HG03196 (cell line): Measurements from ENCODE around the gene TGOLN2.
"Not testable (repeated sequence)": the region's sequence is repeated elsewhere in the genome, so short reads cannot be mapped to it uniquely, and the experiment has no call there.

ENCODE experiments used
- ATAC-seq: cut with Tn5 transposase; IDR thresholded peaks from one replicate; pipeline ENCODE4 v1.9.1; 2021; ENCODE audit not compliant: unreplicated experiment

TGOLN2 gene

DNA sequence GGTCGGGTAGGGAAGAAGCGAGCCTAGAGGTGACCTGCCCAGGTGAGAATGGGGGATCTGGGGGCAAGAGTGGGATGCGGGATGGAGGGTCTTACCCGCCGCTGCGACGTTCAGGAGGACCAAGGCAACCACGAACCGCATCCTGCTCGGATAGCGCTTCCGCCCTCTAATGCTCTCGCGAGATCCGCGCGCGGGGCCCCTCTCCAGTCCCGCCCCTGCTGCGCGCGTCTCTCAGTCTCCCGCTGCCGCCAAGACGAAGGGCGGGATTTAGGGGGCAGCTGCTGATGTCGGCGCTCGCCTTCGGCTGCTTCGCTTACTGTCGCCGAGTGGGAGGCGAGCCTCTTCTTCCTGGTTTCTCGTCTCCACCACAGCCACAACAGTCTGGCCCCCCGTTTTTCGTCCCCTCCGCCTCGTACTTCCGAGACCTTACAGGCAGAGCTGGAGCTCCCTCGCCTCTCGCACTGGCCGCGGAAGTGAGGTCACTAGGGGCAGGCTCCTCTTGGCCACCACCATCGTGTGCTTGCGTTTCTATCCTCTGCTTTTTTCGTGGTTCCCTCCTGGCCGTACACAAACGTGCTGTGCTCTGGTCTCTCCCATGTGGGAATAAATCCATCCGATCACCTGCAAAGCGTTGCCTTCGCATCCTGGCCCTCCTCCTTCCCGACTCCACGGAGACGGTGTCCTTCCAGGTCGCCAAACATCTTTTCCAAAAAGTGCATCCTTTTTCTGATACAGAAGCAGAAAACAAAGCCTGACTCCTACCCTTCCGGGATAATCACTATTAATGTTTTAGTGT, at the start of gene TGOLN2:
Gene TGOLN2, minus strand, starts transcription at position 168 of the 796 bp plus-strand sequence. Its CDS starts 27 bp downstream, at position 141.
- ATAC-seq, result peak; percentile 82

DNA sequence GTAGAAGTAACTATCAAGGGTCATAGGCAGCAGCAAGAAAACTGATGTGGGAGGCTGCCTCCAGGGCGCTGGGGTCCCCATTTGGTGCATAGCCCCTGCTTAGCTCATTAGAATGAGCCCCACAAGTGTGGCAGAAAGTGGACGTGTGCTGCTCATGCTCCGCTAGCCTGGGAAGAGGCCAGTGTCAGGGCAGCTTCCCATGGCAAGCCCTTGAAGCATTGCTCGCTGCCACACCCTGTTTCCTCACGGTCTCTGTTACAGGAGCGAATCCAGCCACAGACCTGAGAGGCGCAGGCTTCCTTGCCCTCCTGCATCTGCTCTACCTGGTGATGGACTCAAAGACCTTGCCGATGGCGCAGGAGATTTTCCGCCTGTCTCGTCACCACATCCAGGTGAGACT, 49.3 kb upstream of the TGOLN2 start:
- ATAC-seq, result no peak

DNA sequence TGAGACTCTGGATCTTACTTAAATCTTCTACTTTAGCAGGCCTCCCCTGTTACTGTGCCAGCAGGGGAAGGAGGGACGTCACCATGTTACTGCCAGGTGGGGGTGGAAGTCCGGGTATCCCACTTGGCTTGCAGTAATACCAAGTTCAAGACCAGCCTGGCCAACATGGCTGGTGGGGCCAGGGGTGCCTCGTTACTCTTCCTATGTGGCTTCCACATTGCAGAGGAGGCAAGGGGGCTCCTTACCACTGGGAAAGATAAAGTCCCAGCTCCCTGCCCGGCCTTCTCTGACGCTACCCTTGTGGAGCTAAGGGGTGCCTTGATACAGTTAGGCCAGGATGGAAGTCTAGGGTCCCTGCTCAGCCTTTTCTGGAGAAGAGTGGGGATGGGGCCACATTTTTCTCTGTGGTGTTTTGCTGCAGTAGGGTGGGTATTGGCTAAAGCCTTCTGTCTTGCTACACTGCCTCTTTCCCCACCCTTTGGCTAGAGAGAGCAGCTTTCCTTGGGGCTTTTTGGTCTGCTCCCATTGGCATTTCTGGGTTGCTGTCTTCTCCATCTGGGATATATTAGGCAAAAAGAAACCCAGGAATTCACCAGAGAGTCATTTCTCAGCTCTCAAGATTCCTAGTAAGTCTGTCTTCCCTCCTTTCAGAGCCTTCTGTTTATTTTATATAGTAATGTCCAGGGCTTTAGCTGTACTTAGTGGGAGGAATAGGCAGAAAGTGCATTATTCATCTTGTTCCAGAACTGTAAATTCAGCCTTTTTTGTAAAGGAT, 48.7 kb upstream of the TGOLN2 start:
- ATAC-seq, result no peak

DNA sequence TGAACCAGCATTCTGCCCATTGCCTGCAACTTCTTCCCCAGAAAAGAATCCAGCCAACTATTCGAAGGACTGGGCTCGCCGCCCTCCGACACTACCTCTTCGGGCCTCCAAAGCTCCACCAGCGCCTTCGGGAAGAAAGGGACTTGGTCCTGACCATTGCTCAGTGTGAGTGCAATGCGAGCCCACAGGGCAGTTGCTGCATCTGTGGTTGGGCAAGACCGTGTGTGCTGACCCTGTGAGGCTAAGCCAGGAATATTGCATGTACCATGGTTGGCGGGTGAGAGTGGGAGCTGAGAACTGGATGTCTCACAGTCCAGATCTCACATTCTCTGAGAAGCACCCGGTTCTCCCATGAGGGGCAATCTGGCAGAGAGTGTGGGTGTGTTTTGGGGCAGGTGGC, 43.3 kb upstream of the TGOLN2 start:
- ATAC-seq, result no peak

DNA sequence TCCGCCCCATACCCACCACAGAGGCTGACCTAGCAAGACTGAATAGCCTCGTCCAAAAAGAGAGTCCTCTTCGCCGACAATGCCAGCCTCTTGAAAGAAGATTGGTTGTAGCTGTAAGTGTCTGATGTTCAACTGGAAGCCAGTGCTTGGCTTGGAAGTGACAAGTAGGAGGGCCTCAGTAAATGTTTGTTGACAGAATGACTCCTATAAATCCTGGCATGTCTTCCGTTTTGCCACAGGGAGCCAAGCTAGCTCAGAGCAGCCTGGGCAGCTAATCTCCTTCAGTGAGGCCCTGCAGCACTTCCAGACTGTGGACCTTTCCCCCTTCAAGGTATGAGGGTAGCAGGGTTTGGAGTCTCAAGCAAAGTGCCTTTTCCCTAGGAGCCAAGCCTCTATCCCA, 41.7 kb upstream of the TGOLN2 start:
- no peak for ATAC-seq

DNA sequence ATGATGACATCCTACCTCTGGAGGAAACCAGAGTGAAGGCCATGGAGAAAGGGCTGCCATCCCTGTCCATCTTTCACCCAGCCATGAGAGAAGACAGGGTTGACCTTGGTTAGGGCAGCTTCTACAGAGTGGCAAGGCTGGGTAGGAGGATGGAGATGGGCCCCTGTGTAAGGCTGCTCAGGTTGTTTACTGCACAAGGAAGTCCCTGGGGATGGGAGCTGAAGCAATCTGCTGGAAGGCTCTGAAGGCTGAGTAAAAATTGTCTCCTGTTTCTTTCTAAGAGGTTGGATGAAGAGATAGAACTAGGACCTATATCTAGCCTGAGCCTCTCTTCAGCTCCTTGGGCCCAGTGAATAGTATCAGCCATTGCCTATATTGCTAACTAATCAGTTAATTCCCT, 41.1 kb upstream of the TGOLN2 start:
- ATAC-seq, result no peak

DNA sequence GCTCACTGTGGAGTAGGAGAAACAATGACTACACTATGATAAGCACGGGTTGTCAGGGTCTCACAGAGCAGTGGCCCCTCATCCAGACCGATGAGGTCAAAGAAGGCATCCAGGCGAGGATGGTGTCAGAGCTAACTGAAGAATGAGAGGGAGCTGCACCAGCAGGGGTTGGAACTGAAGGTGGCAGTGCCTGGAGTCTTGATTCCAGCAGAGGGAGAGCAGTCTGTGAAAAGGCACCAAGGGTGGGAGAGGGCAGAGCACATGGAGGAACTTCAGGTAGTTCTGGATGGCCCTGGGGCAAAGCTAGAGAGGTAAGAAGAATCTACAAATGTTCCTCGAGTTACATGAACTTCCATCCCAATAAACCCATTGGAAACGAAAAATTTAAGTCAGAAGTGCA, 39.4 kb upstream of the TGOLN2 start:
- ATAC-seq, result no peak

DNA sequence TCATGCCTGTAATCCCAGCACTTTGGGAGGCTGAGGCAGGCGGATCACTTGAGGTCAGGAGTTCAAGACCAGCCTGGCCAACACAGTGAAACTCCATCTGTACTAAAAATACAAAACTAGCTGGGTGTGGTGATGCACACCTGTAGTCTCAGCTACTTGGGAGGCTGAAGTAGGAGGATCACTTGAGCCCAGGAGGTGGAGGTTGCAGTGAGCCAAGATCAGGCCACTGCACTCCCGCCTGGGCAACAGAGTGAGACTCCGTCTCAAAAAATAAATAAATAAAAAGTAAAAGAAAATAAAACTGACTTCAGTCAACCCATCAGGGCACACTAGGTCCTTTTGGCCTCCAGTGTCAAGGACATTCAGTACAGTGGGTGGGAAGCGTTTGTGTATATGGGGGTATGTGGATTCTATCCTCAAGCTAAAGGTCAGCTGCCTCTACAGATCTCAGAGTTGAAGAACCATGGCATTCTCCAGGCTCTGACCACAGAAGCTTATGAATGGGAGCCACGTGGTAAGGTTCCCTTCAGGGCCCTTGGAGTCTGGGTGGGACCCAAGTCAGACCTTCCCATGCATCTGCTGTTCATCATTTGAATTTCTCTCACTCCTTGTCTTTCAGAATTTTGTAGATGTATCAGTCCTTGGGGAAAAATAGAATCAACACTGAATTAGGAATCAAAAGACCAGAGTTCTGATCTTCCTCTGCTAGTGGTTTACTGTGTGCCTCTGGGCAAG, 35.0 kb upstream of the TGOLN2 start:
- not testable (repeated sequence) for ATAC-seq

DNA sequence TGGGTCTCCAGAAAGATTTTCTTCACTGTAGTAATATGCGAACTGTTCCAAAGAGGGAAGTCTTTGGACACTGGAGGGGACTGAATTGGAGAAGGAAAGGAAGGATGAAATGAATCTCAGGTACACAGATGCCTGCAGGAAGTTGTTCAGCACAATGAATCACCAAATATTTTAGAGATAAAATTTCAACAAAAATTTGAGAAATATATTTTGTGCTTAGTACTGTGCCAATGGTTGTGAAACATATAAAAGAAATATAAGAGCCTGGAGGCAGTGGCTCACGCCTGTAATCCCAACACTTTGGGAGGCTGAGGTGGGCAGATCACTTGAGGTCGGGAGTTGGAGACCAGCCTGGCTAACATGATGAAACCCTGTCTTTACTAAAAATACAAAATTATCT, 29.9 kb upstream of the TGOLN2 start:
- ATAC-seq, result no peak

DNA sequence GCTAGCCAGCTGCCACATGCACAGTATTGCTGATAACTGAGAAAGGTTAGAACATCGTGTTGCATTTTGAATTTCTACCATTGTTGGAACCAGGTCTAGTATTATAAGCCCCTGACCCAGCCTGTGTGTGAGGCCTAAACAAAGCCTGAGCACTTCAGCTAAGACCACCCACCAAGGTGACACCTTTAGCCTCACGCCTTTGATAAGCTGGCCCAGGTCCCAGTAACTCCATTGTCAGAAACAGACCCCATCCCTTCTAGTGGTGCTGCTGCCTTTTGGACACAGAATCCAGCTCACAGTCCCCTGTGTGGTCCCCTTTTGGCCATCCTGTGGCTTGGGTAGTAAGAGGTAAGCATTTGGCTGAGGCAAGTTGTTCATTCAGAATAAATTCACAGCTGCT, 28.4 kb upstream of the TGOLN2 start:
- ATAC-seq, result no peak

DNA sequence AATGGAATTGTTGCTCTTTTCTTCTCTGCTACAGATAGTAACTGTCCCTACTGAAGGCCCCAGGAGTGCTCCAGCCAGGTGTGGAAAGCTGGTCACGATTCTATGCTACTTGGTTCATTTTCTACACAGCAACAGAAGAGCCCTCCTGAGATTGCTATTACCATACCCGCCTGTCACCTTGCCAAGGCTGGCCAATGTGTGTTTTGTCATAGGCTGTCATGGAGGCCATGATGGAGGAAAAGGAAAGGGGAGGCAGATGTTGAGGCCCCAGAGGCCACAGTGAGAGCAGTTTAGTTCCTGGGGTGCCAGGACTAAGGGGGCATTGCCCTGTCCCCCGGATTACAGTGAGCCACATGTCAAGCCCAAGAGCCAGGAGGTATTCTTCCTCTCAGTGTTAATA, 27.7 kb upstream of the TGOLN2 start:
- ATAC-seq, result no peak

DNA sequence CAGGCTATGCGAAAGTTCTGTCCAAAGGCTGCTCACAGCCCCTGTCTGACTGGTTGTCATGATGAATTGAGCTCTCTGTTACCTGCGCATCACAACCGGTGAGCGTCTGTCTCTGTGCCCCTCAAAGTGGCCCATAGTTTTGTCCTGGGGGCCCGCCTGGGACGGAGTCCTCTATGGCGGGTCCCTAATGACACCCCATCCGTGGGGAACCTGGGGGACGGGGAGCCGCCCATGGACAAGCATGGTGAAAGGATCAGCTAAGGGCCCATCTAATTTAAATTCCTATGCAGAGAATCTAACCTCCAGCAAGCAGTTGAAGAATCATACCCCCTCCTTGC, 27.3 kb upstream of the TGOLN2 start:
- peak; percentile 1 for ATAC-seq

DNA sequence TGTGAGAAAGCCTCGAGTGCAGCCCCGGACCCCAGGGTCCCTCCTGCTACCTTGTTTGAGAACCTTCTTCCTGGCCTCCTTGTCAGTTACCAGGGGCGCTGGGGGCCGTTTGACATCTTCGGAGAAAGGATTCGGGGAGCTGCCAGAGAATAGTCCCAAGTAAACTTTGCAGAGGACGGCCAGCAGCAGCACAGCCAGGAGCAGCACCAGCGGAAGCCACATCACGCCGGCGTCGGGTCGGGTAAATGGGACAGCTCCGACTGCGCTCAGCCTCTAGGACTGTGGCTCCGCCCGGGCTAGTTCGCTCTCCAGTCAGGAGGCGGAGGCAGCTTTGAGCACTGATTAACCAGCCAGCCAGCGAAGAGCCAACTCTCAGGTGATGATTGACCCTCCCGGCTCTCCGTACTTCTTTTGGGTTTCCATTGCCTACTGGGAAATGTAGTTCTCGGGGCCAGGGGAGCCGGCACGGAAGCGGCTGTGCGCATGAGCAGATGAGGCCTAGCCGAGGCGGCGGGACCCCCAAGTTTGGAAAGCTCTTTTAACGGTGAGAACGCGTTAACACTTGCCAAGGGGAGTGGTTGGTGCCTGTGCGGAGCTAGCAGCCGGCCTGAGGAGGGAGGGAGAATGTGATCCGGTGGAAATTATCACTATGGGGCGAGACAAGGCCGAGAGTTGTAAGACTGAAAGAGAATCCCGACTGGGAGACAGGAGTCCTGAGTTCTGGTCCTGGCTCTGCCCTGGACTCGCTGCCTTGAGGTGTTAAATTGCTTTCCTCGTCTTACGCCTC, 26.7 kb upstream of the TGOLN2 start, which contains the start of the genes ELMOD3 and RETSAT:
Gene ELMOD3, plus strand, starts transcription at position 484 of the 787 bp plus-strand sequence. CDS start 2,430 bp downstream, outside the sequence.
Gene RETSAT, minus strand, starts transcription at position 243 of the 787 bp plus-strand sequence. Its CDS starts 21 bp downstream, at position 222.
- ATAC-seq, result peak; percentile 95

DNA sequence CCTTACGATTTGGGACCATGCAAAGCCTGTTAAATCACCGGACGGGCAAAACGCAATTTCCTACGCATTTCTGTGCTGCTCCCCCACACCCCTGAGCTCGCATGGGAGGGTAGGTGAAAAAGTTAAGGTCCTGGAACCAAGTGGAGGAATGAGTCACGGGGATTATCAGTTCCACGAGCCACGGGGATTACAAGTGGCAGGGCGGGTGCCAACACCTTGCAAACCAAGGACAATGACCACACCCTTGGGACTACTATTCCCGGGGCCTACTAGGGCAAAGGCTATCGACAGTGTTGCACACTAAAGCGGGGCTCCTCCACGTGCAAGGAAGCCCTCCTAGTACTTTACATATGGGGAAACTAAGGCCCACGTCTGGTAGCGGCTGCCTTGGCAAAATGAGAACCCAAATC, 26.1 kb upstream of the TGOLN2 start:
- peak; percentile 11 for ATAC-seq

DNA sequence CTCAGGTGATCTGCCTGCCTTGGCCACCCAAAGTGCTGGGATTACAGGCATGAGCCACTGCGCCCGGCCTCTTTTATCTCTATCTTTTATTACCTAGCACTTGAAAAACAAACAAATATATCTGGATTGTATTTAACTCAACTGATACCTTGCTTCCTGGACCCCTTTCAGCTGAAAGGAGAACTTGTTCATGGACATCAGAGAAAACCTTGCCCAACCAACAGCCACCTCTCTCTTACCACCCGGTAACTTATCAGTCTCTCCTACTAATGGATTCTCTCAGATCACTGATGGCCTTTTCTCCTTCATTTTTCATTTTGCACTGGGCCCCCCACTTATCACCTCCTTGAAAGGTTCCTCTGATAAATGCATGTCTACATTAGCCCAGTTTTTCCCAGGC, 19.8 kb upstream of the TGOLN2 start:
- no peak for ATAC-seq

DNA sequence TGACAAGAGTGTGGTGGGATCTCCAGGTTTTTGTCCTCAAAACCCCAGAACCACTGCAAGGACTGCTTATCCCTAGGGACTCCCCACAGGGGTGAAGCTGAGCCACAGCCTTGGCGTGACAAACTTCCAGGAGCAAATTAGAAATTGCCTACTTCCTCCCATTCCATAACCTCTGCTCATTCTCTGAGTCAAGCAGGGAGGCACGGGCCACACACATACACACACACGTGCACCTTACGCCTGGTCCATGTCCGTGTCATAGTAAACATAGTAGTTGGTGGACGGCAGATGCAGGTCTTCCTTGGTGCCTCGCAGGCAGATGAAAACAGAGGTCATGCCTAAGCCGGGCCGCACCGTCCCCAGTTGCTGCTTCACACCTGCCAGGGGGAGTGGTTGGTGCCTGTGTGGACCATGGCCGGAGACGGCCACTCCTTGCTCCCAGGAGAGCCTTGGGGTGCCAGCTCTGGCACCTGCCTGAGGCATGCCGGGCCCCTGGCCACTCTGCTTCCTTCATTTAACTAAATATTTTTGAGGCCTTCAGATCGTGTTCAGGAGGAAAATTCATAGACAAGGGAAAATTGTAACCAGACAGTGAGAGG, 16.7 kb upstream of the TGOLN2 start:
- ATAC-seq, result no peak

DNA sequence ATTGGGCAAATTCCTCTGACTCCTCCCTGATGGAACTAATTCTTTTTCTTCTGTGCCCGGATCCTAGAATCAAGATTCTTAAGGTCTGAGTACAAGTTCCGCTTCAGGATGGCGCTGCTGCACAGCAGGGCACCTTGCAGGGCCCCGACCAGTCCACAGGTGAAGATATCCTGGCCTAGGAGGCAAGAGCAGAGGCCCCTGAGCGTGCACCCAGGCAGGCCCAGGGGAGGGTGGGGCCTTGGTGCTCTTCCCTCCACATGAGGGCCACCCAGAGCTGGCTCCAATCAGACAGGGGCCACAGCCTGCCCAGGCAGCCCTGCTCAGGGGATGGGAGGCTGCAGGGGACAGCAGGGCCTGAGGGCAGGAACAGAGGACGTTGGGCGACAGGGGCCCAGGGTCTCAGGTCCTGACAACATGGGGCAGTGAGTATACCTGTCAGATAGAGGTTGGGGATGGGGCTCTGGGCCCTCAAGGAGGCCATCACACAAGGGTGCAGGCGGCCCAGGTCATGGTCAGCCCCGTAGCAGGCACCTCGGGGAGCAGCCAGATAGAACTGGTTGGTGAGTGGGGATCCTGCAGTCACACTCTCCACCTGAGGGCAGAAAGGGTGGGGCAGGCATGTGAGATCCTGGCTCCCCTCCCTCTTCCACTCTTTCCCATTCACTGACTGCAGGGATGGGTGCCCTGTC, 15.6 kb upstream of the TGOLN2 start:
- ATAC-seq, result not testable (repeated sequence)

DNA sequence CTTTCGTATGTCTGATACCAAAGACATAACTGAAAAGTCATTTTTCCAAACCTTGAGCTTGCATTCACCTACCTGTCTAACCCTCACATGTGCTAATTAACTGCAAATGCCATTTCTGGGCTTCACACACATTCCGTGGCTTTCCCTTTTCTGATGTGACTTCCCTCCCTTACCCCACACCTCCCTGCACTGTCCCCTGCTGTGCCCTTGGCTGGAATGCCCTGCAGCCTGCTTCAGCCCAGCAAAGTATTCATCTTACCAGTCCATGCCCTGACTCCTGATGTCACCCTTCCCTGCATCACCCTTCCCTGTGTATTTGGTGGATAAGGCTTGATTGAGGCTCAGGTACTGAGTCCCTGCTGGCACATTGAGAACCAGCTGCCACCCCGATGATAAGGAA, 14.4 kb upstream of the TGOLN2 start:
- ATAC-seq, result no peak

DNA sequence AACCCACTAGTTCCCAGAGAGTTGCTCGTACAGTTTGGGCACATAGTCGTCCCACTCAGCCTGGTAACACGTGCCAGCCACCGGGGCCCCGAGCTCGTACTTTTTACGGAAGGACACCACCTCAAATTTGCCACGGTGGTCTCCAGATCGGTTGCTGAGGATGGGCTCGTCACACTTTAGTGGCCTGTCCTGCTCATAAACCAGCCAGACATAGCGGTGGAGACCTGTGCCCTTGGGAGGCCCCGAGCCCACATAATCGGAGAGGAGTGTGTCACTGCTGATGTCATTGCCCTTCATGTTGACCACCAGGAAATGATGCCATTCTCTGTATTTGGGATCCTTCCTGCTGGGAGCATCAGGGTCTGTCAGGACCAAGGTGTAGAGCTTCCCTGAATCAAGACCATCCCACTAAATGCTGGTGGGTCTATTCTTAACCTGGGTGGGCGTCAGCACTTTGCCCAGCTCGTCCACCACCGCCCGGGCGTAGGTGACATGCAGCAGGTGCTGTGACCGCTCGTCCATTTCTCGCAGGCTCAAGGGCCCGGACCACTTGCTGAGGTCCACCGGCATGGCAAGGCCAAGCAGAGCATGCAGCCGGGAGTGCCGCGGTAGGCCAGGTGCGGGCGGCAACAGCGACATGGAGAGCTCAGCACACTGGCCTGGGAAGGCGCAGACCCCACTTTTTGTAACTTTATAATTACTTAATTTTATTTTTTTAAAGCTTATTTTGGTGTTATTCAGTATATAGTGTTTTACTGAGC, 13.7 kb upstream of the TGOLN2 start:
- ATAC-seq, result no peak
